HepG2 (cell line): ENCODE measurements around the gene ANKRD13C. TPM values are rescaled to one million over a fixed set of nuclear protein-coding genes. Genes with fewer than 3 reads are reported as not detected.
A peak's percentile ranks its signal among the peaks of the same experiment; 100 is the strongest.

ENCODE experiments used
- ATAC-seq: fragments of 200-7000 bp; cut with Tn5 transposase; 3 replicates; pipeline ENCODE4 v1.9.1; 2020; ENCODE audit warnings: mild to moderate bottlenecking, moderate library complexity
- BruUV-seq: library from RNA; stranded (reverse); fragments of 400-500 nt; replicated peaks from 2 replicates; lab custom pipeline; 2021; lab: Mats Ljungman, UMichigan
- CTCF ChIA-PET: fragments of 300-600 bp; formaldehyde crosslinking; extraction: SDS; loops from one replicate; lab custom pipeline; 2021; ENCODE audit warnings: low total read pairs, inconsistent platforms, low intra/inter-chr PET ratio; lab: Yijun Ruan, JAX
- POLR2A ChIA-PET: fragments of 350-600 bp; sonication (Branson Sonifier 250); formaldehyde crosslinking; loops from one replicate; lab custom pipeline; 2020; ENCODE audit warnings: antibody characterized with exemption, inconsistent platforms; lab: Yijun Ruan, JAX
- DNase-seq: peaks from one replicate; pipeline ENCODE4 v3.0.0-alpha.2; 2015; ENCODE audit warnings: low spot score
- FAIRE-seq: peaks from 3 replicates; lab custom pipeline; 2011; peaks lifted over from hg19 to GRCh38; lab: Jason Lieb, UNC
- H2AFZ ChIP-seq: one replicate; pipeline ENCODE4 v1.6.1; 2011; ENCODE audit warnings: low read length, inconsistent platforms
- H3K27ac ChIP-seq: fragments of 300-600 bp; 3 replicates; pipeline ENCODE4 v1.8.0; 2011; ENCODE audit warnings: mixed run types, mild to moderate bottlenecking, mixed read lengths, low read length, inconsistent platforms; ENCODE audit not compliant: insufficient read depth; ENCODE audit errors: extremely low read length
- H3K27me3 ChIP-seq, 2 experiments: fragments of 200-600 bp in 1 of 2; 2 replicates in 1 of 2; 3 replicates in 1 of 2; pipeline versions ENCODE4 v1.6.0 to v1.8.0; 2011; ENCODE audit warnings: low read length in 2 of 2, mild to moderate bottlenecking in 2 of 2, moderate library complexity in 2 of 2, inconsistent platforms in 1 of 2; ENCODE audit not compliant: insufficient read depth in 2 of 2, control insufficient read depth in 1 of 2
- H3K36me3 ChIP-seq, 2 experiments: fragments of 200-600 bp in 1 of 2; replicated peaks in 1 of 2; 2 replicates in 1 of 2; 3 replicates in 1 of 2; pipeline versions ENCODE4 v1.5.1 to v1.8.0; 2011; ENCODE audit warnings: low read length in 2 of 2, inconsistent platforms in 1 of 2; ENCODE audit not compliant: insufficient read depth in 2 of 2, control insufficient read depth in 1 of 2
- H3K4me1 ChIP-seq: 2 replicates; pipeline ENCODE4 v1.5.1; 2012; ENCODE audit warnings: low read length, inconsistent platforms; ENCODE audit not compliant: insufficient read depth
- H3K4me2 ChIP-seq: 2 replicates; pipeline ENCODE4 v1.6.0; 2011; ENCODE audit warnings: low read depth, low read length, inconsistent platforms
- H3K4me3 ChIP-seq, 3 experiments: fragments of 200-600 bp in 1 of 3; sonication (generic), shearing (Covaris generic) in 1 of 3; replicated peaks in 1 of 3; 2 replicates each; pipeline ENCODE4 v1.5.1; 2011 to 2016; ENCODE audit warnings: low read length in 3 of 3, inconsistent platforms in 2 of 3, low read depth in 2 of 3, mild to moderate bottlenecking in 2 of 3, control low read depth in 1 of 3, mixed read lengths in 1 of 3; ENCODE audit not compliant: insufficient read depth in 1 of 3
- H3K79me2 ChIP-seq: one replicate; pipeline ENCODE4 v1.6.1; 2011; ENCODE audit warnings: low read length, inconsistent platforms; ENCODE audit not compliant: insufficient read depth
- H3K9ac ChIP-seq: 2 replicates; pipeline ENCODE4 v1.6.0; 2011; ENCODE audit warnings: mild to moderate bottlenecking, low read depth, low read length, inconsistent platforms; ENCODE audit not compliant: insufficient read depth
- H3K9me3 ChIP-seq: 2 replicates; pipeline ENCODE4 v1.5.1; 2012; ENCODE audit warnings: mild to moderate bottlenecking, low read length
- H4K20me1 ChIP-seq: 2 replicates; pipeline ENCODE4 v1.6.0; 2011; ENCODE audit warnings: inconsistent platforms, mild to moderate bottlenecking, low read length, moderate library complexity; ENCODE audit not compliant: insufficient read depth
- HMG20A ChIP-seq: IDR thresholded peaks from 2 replicates; pipeline ENCODE4 v1.6.1; 2016; ENCODE audit warnings: borderline replicate concordance
- ZFP82 ChIP-seq: sonication (generic); formaldehyde crosslinking; IDR thresholded peaks from 2 replicates; pipeline ENCODE4 v1.5.1; 2020; ENCODE audit warnings: mild to moderate bottlenecking, missing genetic modification reagents, borderline replicate concordance
- ZNF549 ChIP-seq: sonication (generic); formaldehyde crosslinking; IDR thresholded peaks from 2 replicates; pipeline ENCODE4 v1.5.0; 2020; ENCODE audit warnings: missing genetic modification reagents
- WGBS: methylation state at CpG from one replicate; pipeline ENCODE4 v1.1.6; 2017; ENCODE audit warnings: low lambda C conversion rate; 5-methylcytosine and 5-hydroxymethylcytosine counted together
- in situ Hi-C: cut with HindIII; loops from 2 replicates; pipeline ENCODE4 v1.10.0; 2017; ENCODE audit warnings: low pct_unique_long_range_greater_than_20kb; ENCODE audit not compliant: extremely low pct_ligation_motif_present
- intact Hi-C: fragments of 100-400 bp; cut with micrococcal nuclease; formaldehyde crosslinking; loops from one replicate; pipeline ENCODE4 v1.10.0; 2022; ENCODE audit not compliant: unreplicated experiment
- polyA plus RNA-seq, 8 experiments: library from polyadenylated mRNA; depleted of rRNA in 3 of 8; stranded (reverse) in 7 of 8; unstranded in 1 of 8; fragments of >200 nt; fragmentation: Illumina TruSeq in 4 of 8; extraction: Trizol in 4 of 8; gene quantifications; 2 replicates each; pipeline versions ENCODE4 v1.2.1 to v1.2.3, GENCODE V29; 2011 to 2016; ENCODE audit warnings: low read depth in 4 of 8, missing spikeins in 1 of 8, mixed read lengths in 1 of 8; ENCODE audit not compliant: insufficient read depth in 1 of 8
- total RNA-seq, 5 experiments: library from RNA; depleted of rRNA; stranded (reverse); fragments of >200 nt; fragmentation: Illumina TruSeq; extraction: Trizol; gene quantifications; 2 replicates each; pipeline ENCODE4 v1.2.3, GENCODE V29; 2016; ENCODE audit warnings: low read depth in 1 of 5
- TF ChIP-seq, protein P1 (sequence below): sonication (generic); formaldehyde crosslinking; IDR thresholded peaks from 2 replicates; pipeline ENCODE4 v1.4.0; 2020; ENCODE audit warnings: missing genetic modification reagents
- TF ChIP-seq, protein P2 (sequence below): sonication (generic); formaldehyde crosslinking; IDR thresholded peaks from 2 replicates; pipeline ENCODE4 v1.4.0; 2020; ENCODE audit warnings: missing genetic modification reagents, mild to moderate bottlenecking, borderline replicate concordance

ANKRD13C gene
- total and polyA plus RNA-seq, 2 of the 13 experiments (the other 11 are each of a cell fraction or from before 2014, with no cell fraction given) = 6.2 to 17.6 TPM

DNA sequence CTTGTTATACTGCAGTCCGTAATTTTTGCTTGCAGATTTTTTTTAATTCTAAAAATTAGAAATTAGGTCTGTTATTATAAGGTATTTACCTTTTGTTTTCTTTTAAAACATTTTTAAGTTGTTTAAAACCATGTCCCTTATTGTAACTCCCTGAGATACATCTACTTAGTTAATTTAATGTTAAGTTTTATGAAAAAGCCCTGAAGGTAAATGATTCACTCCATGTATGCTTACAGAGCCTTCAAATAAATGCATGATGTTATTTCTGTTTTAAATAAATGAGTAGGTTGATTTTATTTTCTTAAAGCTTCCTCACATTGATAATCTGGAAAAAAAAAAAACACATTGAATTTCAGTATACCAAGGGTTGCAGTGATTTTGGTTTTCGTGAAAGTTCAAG lies 125.9 kb downstream of the ANKRD13C start (continued):
- TF ChIP-seq ZNF549 = no peak
- TF ChIP-seq, protein P1, sequence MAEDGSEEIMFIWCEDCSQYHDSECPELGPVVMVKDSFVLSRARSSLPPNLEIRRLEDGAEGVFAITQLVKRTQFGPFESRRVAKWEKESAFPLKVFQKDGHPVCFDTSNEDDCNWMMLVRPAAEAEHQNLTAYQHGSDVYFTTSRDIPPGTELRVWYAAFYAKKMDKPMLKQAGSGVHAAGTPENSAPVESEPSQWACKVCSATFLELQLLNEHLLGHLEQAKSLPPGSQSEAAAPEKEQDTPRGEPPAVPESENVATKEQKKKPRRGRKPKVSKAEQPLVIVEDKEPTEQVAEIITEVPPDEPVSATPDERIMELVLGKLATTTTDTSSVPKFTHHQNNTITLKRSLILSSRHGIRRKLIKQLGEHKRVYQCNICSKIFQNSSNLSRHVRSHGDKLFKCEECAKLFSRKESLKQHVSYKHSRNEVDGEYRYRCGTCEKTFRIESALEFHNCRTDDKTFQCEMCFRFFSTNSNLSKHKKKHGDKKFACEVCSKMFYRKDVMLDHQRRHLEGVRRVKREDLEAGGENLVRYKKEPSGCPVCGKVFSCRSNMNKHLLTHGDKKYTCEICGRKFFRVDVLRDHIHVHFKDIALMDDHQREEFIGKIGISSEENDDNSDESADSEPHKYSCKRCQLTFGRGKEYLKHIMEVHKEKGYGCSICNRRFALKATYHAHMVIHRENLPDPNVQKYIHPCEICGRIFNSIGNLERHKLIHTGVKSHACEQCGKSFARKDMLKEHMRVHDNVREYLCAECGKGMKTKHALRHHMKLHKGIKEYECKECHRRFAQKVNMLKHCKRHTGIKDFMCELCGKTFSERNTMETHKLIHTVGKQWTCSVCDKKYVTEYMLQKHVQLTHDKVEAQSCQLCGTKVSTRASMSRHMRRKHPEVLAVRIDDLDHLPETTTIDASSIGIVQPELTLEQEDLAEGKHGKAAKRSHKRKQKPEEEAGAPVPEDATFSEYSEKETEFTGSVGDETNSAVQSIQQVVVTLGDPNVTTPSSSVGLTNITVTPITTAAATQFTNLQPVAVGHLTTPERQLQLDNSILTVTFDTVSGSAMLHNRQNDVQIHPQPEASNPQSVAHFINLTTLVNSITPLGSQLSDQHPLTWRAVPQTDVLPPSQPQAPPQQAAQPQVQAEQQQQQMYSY (CRISPR knock-in tag) = no peak
- TF ChIP-seq HMG20A = no peak
- TF ChIP-seq ZFP82 = no peak

DNA sequence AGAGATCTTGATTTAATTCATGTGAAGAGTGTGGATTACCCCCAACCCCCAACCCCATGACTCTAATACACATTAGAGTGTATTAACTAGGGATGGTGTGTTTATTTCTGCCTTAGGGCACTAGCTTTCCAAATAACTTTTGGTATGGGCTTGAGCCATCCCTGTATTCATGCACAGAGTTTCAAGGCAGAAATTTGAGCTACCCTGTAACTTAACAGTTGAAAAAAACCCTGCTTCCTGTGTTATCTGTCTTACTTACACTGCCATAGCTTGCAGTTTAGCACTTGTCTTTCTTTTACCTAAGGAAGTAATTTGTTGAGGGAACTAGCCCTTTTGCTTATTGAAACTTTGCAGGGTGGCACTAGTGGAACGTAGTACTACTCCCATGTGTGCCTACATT lies 127.1 kb downstream of the ANKRD13C start:
- in situ Hi-C loops = no loop called here
- ATAC-seq (peak; percentile 36; the same call in 2 of the 3 replicates), FAIRE-seq (no peak), DNase-seq (no peak)
- Histone ChIP-seq H3K9ac (no peak overlapping the region), H2AFZ (no peak overlapping the region), H3K4me1 (peaks cover 41% of the 10 kb centered on the region), H3K9me3 (no peaks in the 10 kb centered on the region), H3K27ac (no peak overlapping the region), H3K36me3 (peaks cover 5 to 72% of the 10 kb centered on the region in 2 experiments), H3K79me2 (peaks cover 63% of the 10 kb centered on the region), H3K4me2 (no peak overlapping the region), H3K4me3 (no peak overlapping the region), H4K20me1 (peaks cover 29% of the 10 kb centered on the region), H3K27me3 (no peaks in the 10 kb centered on the region)
- WGBS = 92% methylated on average over 1 of the region's 1 CpG
- no TSS peak for BruUV-seq
- intact Hi-C loops = no loop called here
- CTCF ChIA-PET = no interaction called here
- POLR2A ChIA-PET = interaction anchor here (1.0 to 1.4 kb wide), 2 partner anchors 22 to 184 kb away, joined by 3 to 4 read pairs; partner anchors contain the start of genes CTH and LRRC40
- TF ChIP-seq, protein P2, sequence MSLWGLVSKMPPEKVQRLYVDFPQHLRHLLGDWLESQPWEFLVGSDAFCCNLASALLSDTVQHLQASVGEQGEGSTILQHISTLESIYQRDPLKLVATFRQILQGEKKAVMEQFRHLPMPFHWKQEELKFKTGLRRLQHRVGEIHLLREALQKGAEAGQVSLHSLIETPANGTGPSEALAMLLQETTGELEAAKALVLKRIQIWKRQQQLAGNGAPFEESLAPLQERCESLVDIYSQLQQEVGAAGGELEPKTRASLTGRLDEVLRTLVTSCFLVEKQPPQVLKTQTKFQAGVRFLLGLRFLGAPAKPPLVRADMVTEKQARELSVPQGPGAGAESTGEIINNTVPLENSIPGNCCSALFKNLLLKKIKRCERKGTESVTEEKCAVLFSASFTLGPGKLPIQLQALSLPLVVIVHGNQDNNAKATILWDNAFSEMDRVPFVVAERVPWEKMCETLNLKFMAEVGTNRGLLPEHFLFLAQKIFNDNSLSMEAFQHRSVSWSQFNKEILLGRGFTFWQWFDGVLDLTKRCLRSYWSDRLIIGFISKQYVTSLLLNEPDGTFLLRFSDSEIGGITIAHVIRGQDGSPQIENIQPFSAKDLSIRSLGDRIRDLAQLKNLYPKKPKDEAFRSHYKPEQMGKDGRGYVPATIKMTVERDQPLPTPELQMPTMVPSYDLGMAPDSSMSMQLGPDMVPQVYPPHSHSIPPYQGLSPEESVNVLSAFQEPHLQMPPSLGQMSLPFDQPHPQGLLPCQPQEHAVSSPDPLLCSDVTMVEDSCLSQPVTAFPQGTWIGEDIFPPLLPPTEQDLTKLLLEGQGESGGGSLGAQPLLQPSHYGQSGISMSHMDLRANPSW (CRISPR knock-in tag) = no peak
